T-helper 1 cell treated with Interleukin-12 subunit alpha and Interleukin-12 subunit beta and Interleukin-4 antibody, amounts not matched to agents 30 μg/mL and 1 μg/mL, for 36 hours (primary cell): Measurements from ENCODE around the gene STK17B.

ENCODE experiments used
- H3K27ac Mint-ChIP-seq: one replicate; pipeline ENCODE4 v1.8.0; 2021; ENCODE audit warnings: mild to moderate bottlenecking, mixed read lengths
- H3K27me3 Mint-ChIP-seq: one replicate; pipeline ENCODE4 v1.8.0; 2021; ENCODE audit warnings: low read depth, mixed read lengths
- H3K36me3 Mint-ChIP-seq: one replicate; pipeline ENCODE4 v1.8.0; 2021; ENCODE audit warnings: low read depth, mixed read lengths
- H3K4me1 Mint-ChIP-seq: one replicate; pipeline ENCODE4 v1.8.0; 2021; ENCODE audit warnings: low read depth, mixed read lengths
- H3K4me3 Mint-ChIP-seq: one replicate; pipeline ENCODE4 v1.8.0; 2021; ENCODE audit warnings: mild to moderate bottlenecking, moderate library complexity, mixed read lengths
- H3K9me3 Mint-ChIP-seq: one replicate; pipeline ENCODE4 v1.8.0; 2021; ENCODE audit warnings: mixed read lengths

Gene STK17B

GRCh38 chr2:196173505-196173904 is 2.1 kb upstream of the STK17B start:
- Mint-ChIP-seq H3K36me3 (peaks cover 33% of the 10 kb centered on the region), H3K27ac (peak overlapping the region; percentile 65), H3K9me3 (no peaks in the 10 kb centered on the region)

GRCh38 chr2:196172951-196173350 is 1.6 kb upstream of the STK17B start:
- no peaks in the 10 kb centered on the region for H3K9me3 Mint-ChIP-seq
- H3K27me3 Mint-ChIP-seq: no peaks in the 10 kb centered on the region
- H3K27ac Mint-ChIP-seq: peak overlapping the region; percentile 65
- H3K36me3 Mint-ChIP-seq: peaks cover 38% of the 10 kb centered on the region
- H3K4me1 Mint-ChIP-seq: peaks cover 49% of the 10 kb centered on the region
- peak overlapping the region; percentile 79 for H3K4me3 Mint-ChIP-seq

More at GRCh38 chr2:196173505-196173904, 2.1 kb upstream of the STK17B start:
- Mint-ChIP-seq H3K4me1 (peaks cover 53% of the 10 kb centered on the region), H3K27me3 (no peaks in the 10 kb centered on the region), H3K4me3 (peak overlapping the region; percentile 79)

- Mint-ChIP-seq H3K27me3 (no peaks in the 10 kb centered on the region), H3K9me3 (no peaks in the 10 kb centered on the region), H3K27ac (peak overlapping the region; percentile 71), H3K36me3 (peaks cover 47% of the 10 kb centered on the region), H3K4me1 (peaks cover 42% of the 10 kb centered on the region), H3K4me3 (peak overlapping the region; percentile 79)
Observed at GRCh38 chr2:196171946-196172345, 568 bp upstream of the STK17B start.

- H3K27ac Mint-ChIP-seq: peak overlapping the region; percentile 98
- peaks cover 55% of the 10 kb centered on the region for H3K36me3 Mint-ChIP-seq
- H3K9me3 Mint-ChIP-seq: no peaks in the 10 kb centered on the region
- H3K27me3 Mint-ChIP-seq: no peaks in the 10 kb centered on the region
- peak overlapping the region; percentile 99 for H3K4me3 Mint-ChIP-seq
- H3K4me1 Mint-ChIP-seq: peaks cover 38% of the 10 kb centered on the region
Observed at GRCh38 chr2:196170606-196171247, 651 bp downstream of the STK17B start.

DNA sequence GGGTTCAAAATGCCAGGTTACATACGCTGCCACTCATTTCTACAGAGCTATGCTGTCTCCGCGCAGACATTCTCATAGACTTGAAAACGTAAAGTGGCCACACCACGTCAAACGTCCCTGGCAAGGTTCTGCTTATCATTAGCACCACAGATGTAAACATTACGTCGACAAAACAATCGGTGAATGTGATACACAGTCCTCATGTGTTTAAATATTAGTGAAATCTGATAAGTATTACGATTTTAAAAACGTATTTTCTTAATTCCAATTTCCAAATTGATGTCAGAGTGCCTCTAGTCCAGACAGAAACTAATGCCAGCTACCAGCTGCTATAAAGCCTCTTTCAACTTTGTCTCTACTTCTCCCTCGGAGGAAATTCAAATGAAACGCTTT is 1.2 kb downstream of the STK17B start:
- Mint-ChIP-seq H3K4me1 (peaks cover 39% of the 10 kb centered on the region), H3K4me3 (peak overlapping the region; percentile 99), H3K27me3 (no peaks in the 10 kb centered on the region), H3K27ac (peak overlapping the region; percentile 98), H3K36me3 (peaks cover 59% of the 10 kb centered on the region), H3K9me3 (no peaks in the 10 kb centered on the region)

GRCh38 chr2:196169516-196169915 is 1.9 kb downstream of the STK17B start:
- Mint-ChIP-seq H3K27ac (peak overlapping the region; percentile 98), H3K9me3 (no peaks in the 10 kb centered on the region), H3K36me3 (peaks cover 65% of the 10 kb centered on the region), H3K4me3 (peak overlapping the region; percentile 99), H3K27me3 (no peaks in the 10 kb centered on the region), H3K4me1 (peaks cover 40% of the 10 kb centered on the region)

DNA sequence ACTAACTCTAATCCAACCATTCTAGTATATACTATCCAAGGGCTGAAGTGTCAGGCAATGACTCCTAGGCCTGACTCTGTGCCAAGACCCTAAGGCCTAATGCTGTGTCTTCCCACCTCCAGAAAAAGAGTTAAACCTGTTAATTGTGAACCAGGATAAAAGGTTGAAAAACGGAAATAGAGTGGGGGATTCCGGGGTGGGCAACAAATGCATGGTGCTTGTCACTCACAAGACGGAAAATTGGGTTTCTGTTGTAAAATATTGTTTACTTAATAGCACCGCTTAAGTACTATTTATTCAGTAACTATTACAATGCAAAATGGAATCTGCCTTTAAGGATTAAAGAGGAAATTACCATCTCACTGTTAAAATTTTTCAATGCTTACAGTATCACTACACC is 3.2 kb downstream of the STK17B start:
- H3K36me3 Mint-ChIP-seq: peaks cover 65% of the 10 kb centered on the region

DNA sequence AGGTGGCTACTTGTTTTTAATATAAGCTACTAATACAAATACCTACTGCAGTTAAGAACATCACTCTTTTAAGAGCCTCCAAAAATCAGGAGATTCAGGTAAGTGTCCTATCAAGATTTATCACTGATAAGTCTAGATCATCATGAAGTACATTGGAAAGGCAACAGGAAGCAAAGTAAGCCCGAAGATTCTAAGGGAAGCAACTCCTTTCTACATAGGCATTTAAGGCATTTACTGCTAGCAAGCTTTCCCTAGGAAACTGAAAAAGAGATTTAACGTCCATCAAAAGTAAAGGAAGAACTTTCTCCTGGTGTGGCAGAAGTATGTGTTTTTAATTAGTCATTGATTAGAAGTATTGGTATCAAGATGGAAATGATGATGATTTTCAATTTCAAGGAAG is 3.7 kb downstream of the STK17B start:
- peak overlapping the region; percentile 89 for H3K27ac Mint-ChIP-seq
- no peaks in the 10 kb centered on the region for H3K27me3 Mint-ChIP-seq
- peaks cover 30% of the 10 kb centered on the region for H3K4me1 Mint-ChIP-seq

More for the DNA sequence above, 3.2 kb downstream of the STK17B start:
- Mint-ChIP-seq H3K9me3 (no peaks in the 10 kb centered on the region), H3K4me3 (peak overlapping the region; percentile 99), H3K27me3 (no peaks in the 10 kb centered on the region), H3K4me1 (peaks cover 30% of the 10 kb centered on the region), H3K27ac (peak overlapping the region; percentile 89)

GRCh38 chr2:196166876-196167275 is 4.5 kb downstream of the STK17B start:
- Mint-ChIP-seq H3K27ac (peak overlapping the region; percentile 89), H3K9me3 (no peaks in the 10 kb centered on the region), H3K4me1 (peaks cover 34% of the 10 kb centered on the region), H3K27me3 (no peaks in the 10 kb centered on the region), H3K36me3 (peaks cover 74% of the 10 kb centered on the region), H3K4me3 (peak overlapping the region; percentile 99)

More for the DNA sequence above, 3.7 kb downstream of the STK17B start:
- no peaks in the 10 kb centered on the region for H3K9me3 Mint-ChIP-seq
- H3K36me3 Mint-ChIP-seq: peaks cover 67% of the 10 kb centered on the region
- H3K4me3 Mint-ChIP-seq: peak overlapping the region; percentile 99

DNA sequence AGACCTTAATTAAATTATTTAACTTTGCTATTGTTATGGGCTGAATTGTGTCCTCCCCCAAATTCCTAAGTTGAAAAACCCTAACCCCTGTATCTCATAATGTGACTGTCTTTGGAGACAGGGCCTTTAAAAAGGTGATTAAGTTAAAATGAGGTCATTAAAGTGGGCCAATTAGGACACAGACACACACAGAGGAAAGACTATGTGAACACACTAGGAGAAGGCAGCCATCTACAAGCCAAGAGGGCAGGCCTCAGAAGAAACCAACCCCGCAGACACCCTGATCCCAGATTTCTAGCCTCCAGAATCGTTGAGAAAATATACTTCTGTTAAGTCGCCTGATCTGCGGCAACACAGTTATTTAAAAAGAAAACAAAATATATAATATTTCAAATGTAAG is 6.4 kb downstream of the STK17B start:
- H3K4me1 Mint-ChIP-seq: peaks cover 44% of the 10 kb centered on the region
- peak overlapping the region; percentile 99 for H3K4me3 Mint-ChIP-seq
- peaks cover 80% of the 10 kb centered on the region for H3K36me3 Mint-ChIP-seq

DNA sequence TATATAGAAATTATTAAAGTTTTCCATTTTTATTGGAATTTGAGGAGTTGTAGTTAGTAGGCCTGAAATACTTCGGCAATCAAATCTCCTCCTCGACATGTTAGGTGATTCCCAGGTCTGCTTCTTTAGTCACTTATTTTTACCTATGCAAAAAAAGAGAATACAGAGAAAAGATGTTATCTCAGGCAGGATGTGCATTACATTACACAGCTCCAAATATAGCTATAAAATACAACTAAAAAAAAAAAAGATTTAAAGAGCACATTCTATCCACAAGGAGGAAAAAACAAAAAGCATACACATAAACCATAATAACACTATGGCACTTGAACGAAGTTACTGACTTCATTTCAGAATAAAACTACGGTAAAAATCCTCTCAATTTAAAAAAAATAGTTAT is 8.1 kb downstream of the STK17B start:
- peaks cover 55% of the 10 kb centered on the region for H3K4me1 Mint-ChIP-seq
- H3K27me3 Mint-ChIP-seq: no peaks in the 10 kb centered on the region
- H3K4me3 Mint-ChIP-seq: peak overlapping the region; percentile 90
- peak overlapping the region; percentile 87 for H3K27ac Mint-ChIP-seq
- no peaks in the 10 kb centered on the region for H3K9me3 Mint-ChIP-seq
- H3K36me3 Mint-ChIP-seq: peaks cover 77% of the 10 kb centered on the region

More for the DNA sequence above, 6.4 kb downstream of the STK17B start:
- Mint-ChIP-seq H3K27ac (peak overlapping the region; percentile 88), H3K9me3 (no peaks in the 10 kb centered on the region), H3K27me3 (no peaks in the 10 kb centered on the region)

GRCh38 chr2:196162586-196163175 is 8.7 kb downstream of the STK17B start:
- Mint-ChIP-seq H3K27ac (peak overlapping the region; percentile 87), H3K27me3 (no peaks in the 10 kb centered on the region), H3K9me3 (no peaks in the 10 kb centered on the region), H3K36me3 (peaks cover 76% of the 10 kb centered on the region), H3K4me3 (peak overlapping the region; percentile 90), H3K4me1 (peaks cover 60% of the 10 kb centered on the region)

DNA sequence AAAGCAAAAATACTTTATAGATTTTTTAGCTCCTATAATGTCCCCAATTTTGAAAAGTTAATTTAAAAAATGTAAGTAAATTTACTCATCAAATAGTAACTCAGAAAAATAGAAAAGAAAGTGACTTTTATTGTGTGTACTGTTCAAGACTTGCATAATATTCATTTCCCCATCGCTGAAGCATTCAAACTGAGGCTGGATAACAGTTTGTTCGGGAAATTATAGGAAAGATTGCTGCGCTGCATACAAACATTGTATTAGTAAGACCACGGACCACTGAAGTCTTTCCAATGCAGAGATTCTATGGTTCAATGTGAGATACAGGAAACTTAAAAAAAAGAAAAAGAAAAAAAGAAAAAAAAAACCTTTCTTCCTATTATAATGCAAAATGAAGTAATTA is 10.4 kb downstream of the STK17B start:
- H3K4me1 Mint-ChIP-seq: peaks cover 70% of the 10 kb centered on the region
- H3K9me3 Mint-ChIP-seq: no peaks in the 10 kb centered on the region
- peaks cover 81% of the 10 kb centered on the region for H3K36me3 Mint-ChIP-seq
- peak overlapping the region; percentile 90 for H3K4me3 Mint-ChIP-seq
- H3K27ac Mint-ChIP-seq: peak overlapping the region; percentile 92
- H3K27me3 Mint-ChIP-seq: no peaks in the 10 kb centered on the region

DNA sequence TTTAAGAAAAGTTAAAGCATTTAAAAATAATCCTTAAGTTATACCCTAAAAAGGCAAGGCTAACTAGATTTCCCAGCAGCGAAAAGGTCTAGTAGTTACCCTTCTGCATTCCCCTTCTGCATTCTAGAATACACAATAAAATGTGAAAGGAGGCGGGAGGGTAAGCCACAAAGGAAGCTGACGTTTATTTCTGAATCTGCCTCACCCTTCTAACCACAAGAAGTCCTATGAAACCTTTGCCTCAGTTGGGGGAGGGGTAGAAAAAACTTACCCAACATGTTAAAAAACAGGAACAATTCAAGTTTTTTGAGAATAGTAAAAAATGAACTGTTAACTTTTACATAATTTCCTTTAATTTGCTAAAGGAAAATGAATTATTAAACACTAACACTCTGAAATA is 11.3 kb downstream of the STK17B start:
- peak overlapping the region; percentile 92 for H3K27ac Mint-ChIP-seq
- peaks cover 81% of the 10 kb centered on the region for H3K36me3 Mint-ChIP-seq
- H3K4me1 Mint-ChIP-seq: peaks cover 67% of the 10 kb centered on the region
- peak overlapping the region; percentile 90 for H3K4me3 Mint-ChIP-seq
- no peaks in the 10 kb centered on the region for H3K27me3 Mint-ChIP-seq
- no peaks in the 10 kb centered on the region for H3K9me3 Mint-ChIP-seq

- Mint-ChIP-seq H3K27ac (peak overlapping the region; percentile 92), H3K4me1 (peaks cover 66% of the 10 kb centered on the region), H3K9me3 (no peaks in the 10 kb centered on the region), H3K27me3 (no peaks in the 10 kb centered on the region), H3K36me3 (peaks cover 81% of the 10 kb centered on the region), H3K4me3 (peak overlapping the region; percentile 78)
Observed at GRCh38 chr2:196159221-196159892, 12.0 kb downstream of the STK17B start.
